Measurements from ENCODE around the gene ANKRD44. TPM values are rescaled to one million over a fixed set of nuclear protein-coding genes. Genes with fewer than 3 reads are reported as not detected.

The ANKRD44 gene
- total RNA-seq, 6 experiments from 2014 or later = 3.8 to 5.7 (median 4.7) TPM

DNA sequence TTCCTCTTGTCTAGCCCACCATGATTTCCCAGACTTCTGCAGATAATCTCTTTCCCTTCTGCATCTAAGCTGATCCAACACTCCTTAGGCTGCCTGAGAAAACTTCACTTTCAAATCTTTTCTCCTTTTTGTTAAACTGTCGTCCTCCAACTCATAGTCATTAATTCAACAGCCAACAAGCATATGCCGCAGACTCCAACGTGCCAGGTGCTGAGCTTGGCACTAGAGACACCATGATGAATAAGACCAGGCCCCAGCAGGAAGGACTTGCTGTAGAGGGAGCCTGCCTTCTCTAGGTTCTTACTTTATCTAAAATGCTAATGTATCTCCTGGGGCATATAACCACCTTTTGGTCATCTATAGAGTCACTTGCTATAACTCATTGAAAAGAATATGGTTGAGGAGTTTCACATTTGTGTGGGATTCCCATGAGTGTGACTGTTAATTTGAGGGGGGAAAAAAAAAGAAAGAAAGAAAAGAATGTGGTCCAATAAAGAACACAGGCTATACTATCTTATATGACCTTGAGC, 51.0 kb downstream of the ANKRD44 start:
- no peak for DNase-seq
- no peak overlapping the region for H3K4me3 Mint-ChIP-seq
- H3K27ac Mint-ChIP-seq = no peak overlapping the region
- no peaks in the 10 kb centered on the region for H3K36me3 Mint-ChIP-seq (ENCODE audit: low read depth)
- TF ChIP-seq, protein P1, sequence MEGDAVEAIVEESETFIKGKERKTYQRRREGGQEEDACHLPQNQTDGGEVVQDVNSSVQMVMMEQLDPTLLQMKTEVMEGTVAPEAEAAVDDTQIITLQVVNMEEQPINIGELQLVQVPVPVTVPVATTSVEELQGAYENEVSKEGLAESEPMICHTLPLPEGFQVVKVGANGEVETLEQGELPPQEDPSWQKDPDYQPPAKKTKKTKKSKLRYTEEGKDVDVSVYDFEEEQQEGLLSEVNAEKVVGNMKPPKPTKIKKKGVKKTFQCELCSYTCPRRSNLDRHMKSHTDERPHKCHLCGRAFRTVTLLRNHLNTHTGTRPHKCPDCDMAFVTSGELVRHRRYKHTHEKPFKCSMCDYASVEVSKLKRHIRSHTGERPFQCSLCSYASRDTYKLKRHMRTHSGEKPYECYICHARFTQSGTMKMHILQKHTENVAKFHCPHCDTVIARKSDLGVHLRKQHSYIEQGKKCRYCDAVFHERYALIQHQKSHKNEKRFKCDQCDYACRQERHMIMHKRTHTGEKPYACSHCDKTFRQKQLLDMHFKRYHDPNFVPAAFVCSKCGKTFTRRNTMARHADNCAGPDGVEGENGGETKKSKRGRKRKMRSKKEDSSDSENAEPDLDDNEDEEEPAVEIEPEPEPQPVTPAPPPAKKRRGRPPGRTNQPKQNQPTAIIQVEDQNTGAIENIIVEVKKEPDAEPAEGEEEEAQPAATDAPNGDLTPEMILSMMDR (IDR thresholded peaks at IDR 0.05) = no peak
- H3K9me3 Mint-ChIP-seq = no peaks in the 10 kb centered on the region
- peaks cover 1% of the 10 kb centered on the region; the same call in 1 of the 2 replicates for H3K27me3 Mint-ChIP-seq (ENCODE audit: insufficient read depth)
- peaks cover 15% of the 10 kb centered on the region for H3K4me1 Mint-ChIP-seq (ENCODE audit: low read depth)

DNA sequence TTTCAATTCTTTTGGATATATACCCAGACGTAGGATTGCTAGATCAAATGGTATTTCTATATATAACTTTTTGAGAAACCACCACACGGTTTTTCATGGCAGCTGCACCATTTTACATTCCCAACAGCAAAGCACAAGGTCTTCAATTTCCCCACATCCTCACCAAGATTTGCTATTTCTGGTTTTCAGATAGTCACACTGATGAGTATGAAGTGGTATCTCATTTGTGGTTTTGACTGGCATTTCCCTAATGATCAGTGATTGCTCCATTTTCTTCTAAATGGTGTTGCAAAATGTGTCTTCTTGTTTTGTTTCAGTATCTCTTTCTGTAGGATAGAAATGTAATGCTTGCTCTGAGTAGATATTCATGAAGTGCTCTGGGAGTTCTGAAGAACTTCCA, 52.0 kb downstream of the ANKRD44 start:
- Mint-ChIP-seq H3K27me3 (ENCODE audit: insufficient read depth) (peaks cover 1% of the 10 kb centered on the region; the same call in 1 of the 2 replicates), H3K9me3 (no peaks in the 10 kb centered on the region)

DNA sequence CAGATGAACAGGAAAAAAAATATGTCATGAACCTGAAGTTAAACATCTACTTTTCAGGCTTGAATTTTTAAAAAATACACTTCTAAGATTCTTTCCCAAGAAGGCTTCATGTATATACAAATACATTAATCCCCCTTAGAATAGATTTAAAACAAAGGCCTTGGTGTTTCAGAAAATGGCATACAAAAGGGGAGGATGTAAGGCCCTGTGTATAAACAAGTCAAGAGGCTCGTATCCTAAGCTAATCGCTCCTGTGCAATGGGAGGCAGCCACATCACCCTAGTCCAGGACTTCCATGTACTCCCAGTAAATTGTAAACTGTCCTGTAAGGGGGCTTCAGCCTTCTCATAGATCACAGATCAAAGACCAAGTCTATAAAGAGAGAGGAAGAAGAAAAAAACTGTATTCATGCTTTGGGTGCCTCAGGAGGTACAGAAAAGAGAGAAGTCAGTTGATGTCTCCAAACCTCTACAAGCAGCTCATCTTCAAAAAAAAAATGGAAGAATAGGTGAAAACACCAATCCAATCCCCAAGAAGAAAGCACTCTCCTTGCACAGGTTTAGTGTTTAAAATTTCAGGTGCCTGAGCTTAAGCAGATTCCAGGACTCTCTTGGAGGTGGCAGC, 53.9 kb downstream of the ANKRD44 start:
- TF ChIP-seq, protein P1 (IDR thresholded peaks at IDR 0.05) = no peak
- Mint-ChIP-seq H3K4me1 (ENCODE audit: low read depth) (peaks cover 3% of the 10 kb centered on the region), H3K36me3 (ENCODE audit: low read depth) (no peaks in the 10 kb centered on the region), H3K27me3 (ENCODE audit: insufficient read depth) (peaks cover 1% of the 10 kb centered on the region; the same call in 1 of the 2 replicates), H3K9me3 (no peaks in the 10 kb centered on the region), H3K4me3 (no peak overlapping the region), H3K27ac (no peak overlapping the region)
- DNase-seq = no peak

More for the DNA sequence above, 52.0 kb downstream of the ANKRD44 start:
- no peak overlapping the region for H3K27ac Mint-ChIP-seq
- H3K36me3 Mint-ChIP-seq (ENCODE audit: low read depth) = no peaks in the 10 kb centered on the region
- H3K4me1 Mint-ChIP-seq (ENCODE audit: low read depth) = peaks cover 10% of the 10 kb centered on the region
- TF ChIP-seq, protein P1 (IDR thresholded peaks at IDR 0.05) = no peak
- H3K4me3 Mint-ChIP-seq = no peak overlapping the region
- no peak for DNase-seq

DNA sequence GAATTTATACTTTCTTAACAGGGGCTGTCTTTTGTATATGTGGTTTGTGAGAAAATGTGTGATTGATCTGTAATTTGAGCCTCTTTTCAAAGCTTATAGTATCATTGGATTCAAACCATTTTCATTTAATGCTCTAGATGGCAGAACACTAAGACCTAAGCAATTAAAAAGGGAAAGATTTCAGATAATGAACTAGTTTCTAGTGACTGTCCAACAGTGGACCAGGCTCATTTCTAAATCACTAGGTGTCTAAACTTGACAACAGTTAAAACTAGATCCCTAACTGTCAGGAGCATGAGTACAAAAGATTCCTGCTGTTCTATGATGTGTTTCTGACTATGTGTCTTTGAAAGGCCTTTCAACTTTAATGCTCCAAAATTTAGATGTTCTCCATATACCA, 54.6 kb downstream of the ANKRD44 start:
- no peak overlapping the region for H3K4me3 Mint-ChIP-seq

GRCh38 chr2:197255543-197255942, 55.0 kb downstream of the ANKRD44 start:
- no peak overlapping the region for H3K27ac Mint-ChIP-seq
- H3K4me3 Mint-ChIP-seq = no peak overlapping the region
- H3K9me3 Mint-ChIP-seq = no peaks in the 10 kb centered on the region
- no peaks in the 10 kb centered on the region for H3K36me3 Mint-ChIP-seq (ENCODE audit: low read depth)
- peaks cover 8% of the 10 kb centered on the region for H3K4me1 Mint-ChIP-seq (ENCODE audit: low read depth)
- H3K27me3 Mint-ChIP-seq (ENCODE audit: insufficient read depth) = peaks cover 1% of the 10 kb centered on the region; the same call in 1 of the 2 replicates
- no peak for DNase-seq
- TF ChIP-seq, protein P1 (IDR thresholded peaks at IDR 0.05) = no peak

More for the DNA sequence above, 54.6 kb downstream of the ANKRD44 start:
- Mint-ChIP-seq H3K4me1 (ENCODE audit: low read depth) (peaks cover 8% of the 10 kb centered on the region), H3K9me3 (no peaks in the 10 kb centered on the region), H3K27ac (no peak overlapping the region), H3K36me3 (ENCODE audit: low read depth) (no peaks in the 10 kb centered on the region), H3K27me3 (ENCODE audit: insufficient read depth) (peaks cover 1% of the 10 kb centered on the region; the same call in 1 of the 2 replicates)
- no peak for DNase-seq
- TF ChIP-seq, protein P1 (IDR thresholded peaks at IDR 0.05) = no peak

All from HFFc6 (cell line).